Activated CD4-positive, alpha-beta T cell treated with anti-CD3 and anti-CD28 coated beads for 48 hours (primary cell): Measurements from ENCODE around the gene DOCK10.

ENCODE experiments used
- DNase-seq: peaks from one replicate; pipeline ENCODE4 v3.0.0-alpha.2; 2020

The DOCK10 gene

GRCh38 chr2:225040856-225041206 is 1.4 kb downstream of the DOCK10 start:
- DNase-seq, result peak; percentile 60

- DNase-seq, result no peak
Observed at GRCh38 chr2:225040142-225040541, 2.1 kb downstream of the DOCK10 start.

- no peak for DNase-seq
Observed at GRCh38 chr2:225038231-225038523, 4.1 kb downstream of the DOCK10 start.

- DNase-seq, result no peak
Observed at GRCh38 chr2:225037415-225038230, 4.6 kb downstream of the DOCK10 start.

GRCh38 chr2:225036431-225036830 is 5.8 kb downstream of the DOCK10 start:
- DNase-seq, result no peak

- no peak for DNase-seq
Observed at GRCh38 chr2:225033440-225034318, 8.6 kb downstream of the DOCK10 start.

- DNase-seq, result no peak
Observed at GRCh38 chr2:225032246-225032645, 10.0 kb downstream of the DOCK10 start.

GRCh38 chr2:225031599-225031998 is 10.7 kb downstream of the DOCK10 start:
- DNase-seq, result no peak

GRCh38 chr2:225030893-225031292 is 11.4 kb downstream of the DOCK10 start:
- no peak for DNase-seq

- DNase-seq, result peak; percentile 54
Observed at GRCh38 chr2:225030203-225030602, 12.1 kb downstream of the DOCK10 start.

GRCh38 chr2:225028572-225028971 is 13.7 kb downstream of the DOCK10 start:
- no peak for DNase-seq

GRCh38 chr2:225027061-225027762 is 15.1 kb downstream of the DOCK10 start:
- peak; percentile 37 for DNase-seq

GRCh38 chr2:225025917-225026571 is 16.2 kb downstream of the DOCK10 start:
- DNase-seq, result no peak

GRCh38 chr2:225022188-225022587 is 20.1 kb downstream of the DOCK10 start:
- DNase-seq, result no peak

GRCh38 chr2:225020168-225020849 is 22.0 kb downstream of the DOCK10 start:
- no peak for DNase-seq

GRCh38 chr2:225019105-225019504 is 23.2 kb downstream of the DOCK10 start:
- no peak for DNase-seq

GRCh38 chr2:225017713-225018112 is 24.6 kb downstream of the DOCK10 start:
- DNase-seq, result no peak

- DNase-seq, result no peak
Observed at GRCh38 chr2:225017098-225017685, 25.1 kb downstream of the DOCK10 start.

GRCh38 chr2:225013425-225014365 is 28.6 kb downstream of the DOCK10 start:
- DNase-seq, result no peak

- DNase-seq, result no peak
Observed at GRCh38 chr2:225011585-225011984, 30.7 kb downstream of the DOCK10 start.

- DNase-seq, result no peak
Observed at GRCh38 chr2:225010804-225011203, 31.5 kb downstream of the DOCK10 start.
